Endothelial cell of umbilical vein (primary cell): Measurements from ENCODE around the gene GJC3. TPM values are rescaled to one million over a fixed set of nuclear protein-coding genes. Genes with fewer than 3 reads are reported as not detected.

Source experiments
- BruUV-seq: library from RNA; stranded (reverse); fragments of 400-500 nt; replicated peaks from 2 replicates; lab custom pipeline; 2021; lab: Mats Ljungman, UMichigan
- CTCF ChIA-PET: fragments of 300-600, 350-600 bp; sonication (Branson Sonifier 250); formaldehyde crosslinking; loops from one replicate; lab custom pipeline; 2021; ENCODE audit warnings: antibody characterized with exemption, inconsistent platforms; lab: Charles Lee
- POLR2A ChIA-PET: fragments of 300-600, 350-600 bp; sonication (Branson Sonifier 250); formaldehyde crosslinking; loops from one replicate; lab custom pipeline; 2021; ENCODE audit warnings: antibody characterized with exemption, inconsistent platforms; lab: Charles Lee
- DNase-seq: peaks from one replicate; pipeline ENCODE4 v3.0.0-alpha.2; 2011; ENCODE audit warnings: low read depth, low spot score
- FAIRE-seq: peaks from 2 replicates; lab custom pipeline; 2011; peaks lifted over from hg19 to GRCh38; lab: Jason Lieb, UNC
- H2AFZ ChIP-seq: 2 replicates; pipeline ENCODE4 v1.6.0; 2012; ENCODE audit warnings: low read depth, low read length, control low read depth, inconsistent platforms
- H3K27ac ChIP-seq: 2 replicates; pipeline ENCODE4 v1.5.1; 2011; ENCODE audit warnings: low read depth, mild to moderate bottlenecking, control low read depth, low read length, moderate library complexity; ENCODE audit not compliant: insufficient read depth
- H3K27me3 ChIP-seq, 2 experiments: 2 replicates each; pipeline versions ENCODE4 v1.6.0 to v1.6.1; 2011; ENCODE audit warnings: low read length in 2 of 2, mixed read lengths in 1 of 2; ENCODE audit not compliant: control insufficient read depth in 2 of 2, insufficient read depth in 2 of 2
- H3K36me3 ChIP-seq, 2 experiments: 2 replicates in 1 of 2; 3 replicates in 1 of 2; pipeline ENCODE4 v1.5.1; 2011; ENCODE audit warnings: low read length in 2 of 2, mild to moderate bottlenecking in 1 of 2, moderate library complexity in 1 of 2; ENCODE audit not compliant: control insufficient read depth in 2 of 2, insufficient read depth in 2 of 2; ENCODE audit errors: extremely low read depth in 1 of 2
- H3K4me1 ChIP-seq: 3 replicates; pipeline ENCODE4 v1.5.1; 2011; ENCODE audit warnings: mild to moderate bottlenecking, low read length; ENCODE audit not compliant: control insufficient read depth, insufficient read depth; ENCODE audit errors: extremely low read depth
- H3K4me2 ChIP-seq: 2 replicates; pipeline ENCODE4 v1.6.1; 2011; ENCODE audit warnings: low read length, control low read depth, mixed read lengths; ENCODE audit not compliant: insufficient read depth
- H3K4me3 ChIP-seq, 3 experiments: fragments of 200-600 bp in 1 of 3; sonication (generic), shearing (Covaris generic) in 1 of 3; replicated peaks in 1 of 3; 2 replicates each; pipeline ENCODE4 v1.5.1; 2011 to 2016; ENCODE audit warnings: control low read depth in 3 of 3, low read length in 3 of 3, mild to moderate bottlenecking in 2 of 3, inconsistent platforms in 1 of 3, low read depth in 1 of 3, moderate library complexity in 1 of 3; ENCODE audit not compliant: insufficient read depth in 1 of 3
- H3K79me2 ChIP-seq: 2 replicates; pipeline ENCODE4 v1.6.0; 2012; ENCODE audit warnings: low read length, inconsistent platforms; ENCODE audit not compliant: control insufficient read depth, insufficient read depth
- H3K9ac ChIP-seq: replicated peaks from 2 replicates; pipeline ENCODE3; 2011; ENCODE audit warnings: low read length, control low read depth; ENCODE audit not compliant: insufficient read depth; ENCODE audit errors: extremely low read depth
- H3K9me1 ChIP-seq: replicated peaks from 3 replicates; pipeline ENCODE4 v1.6.0; 2011; ENCODE audit warnings: mild to moderate bottlenecking, low read length; ENCODE audit not compliant: control insufficient read depth, insufficient read depth; ENCODE audit errors: extremely low read depth
- H3K9me3 ChIP-seq: replicated peaks from 2 replicates; pipeline ENCODE4 v1.5.1; 2012; ENCODE audit warnings: low read length, inconsistent platforms; ENCODE audit not compliant: control insufficient read depth, insufficient read depth
- H4K20me1 ChIP-seq: replicated peaks from 2 replicates; pipeline ENCODE3; 2011; ENCODE audit warnings: mild to moderate bottlenecking, low read length; ENCODE audit not compliant: control insufficient read depth, insufficient read depth; ENCODE audit errors: extremely low read depth
- CTCF ChIP-seq, 2 donors: IDR thresholded peaks; 1 replicate in 1 of 2; 2 replicates in 1 of 2; pipeline ENCODE4 v1.5.1; 2011; ENCODE audit warnings: low read length in 2 of 2, mild to moderate bottlenecking in 2 of 2, moderate library complexity in 2 of 2, control low read depth in 1 of 2, inconsistent platforms in 1 of 2, low read depth in 1 of 2; ENCODE audit not compliant: insufficient read depth in 1 of 2; ENCODE audit errors: extremely low read depth in 1 of 2
- EZH2 ChIP-seq: IDR thresholded peaks from 2 replicates; pipeline ENCODE4 v1.6.1; 2012; ENCODE audit warnings: borderline replicate concordance, low read depth, mild to moderate bottlenecking, moderate library complexity, low read length, inconsistent platforms; ENCODE audit not compliant: severe bottlenecking
- FOS ChIP-seq: IDR thresholded peaks from 2 replicates; pipeline ENCODE4 v1.6.1; 2011; ENCODE audit warnings: mild to moderate bottlenecking, low read length, moderate library complexity, borderline replicate concordance; ENCODE audit not compliant: insufficient read depth
- GATA2 ChIP-seq: IDR thresholded peaks from 2 replicates; pipeline ENCODE4 v1.7.0; 2011; ENCODE audit warnings: low read depth, mild to moderate bottlenecking, moderate library complexity, mixed read lengths, low read length; ENCODE audit not compliant: insufficient read length, insufficient read depth
- JUN ChIP-seq: IDR thresholded peaks from 2 replicates; pipeline ENCODE4 v1.6.1; 2011; ENCODE audit warnings: borderline replicate concordance, low read depth; ENCODE audit not compliant: insufficient read length, insufficient read depth
- MYC ChIP-seq: IDR thresholded peaks from one replicate; pipeline ENCODE4 v1.6.1; 2011; ENCODE audit warnings: mild to moderate bottlenecking, low read depth, low read length
- POLR2A ChIP-seq: IDR thresholded peaks from 2 replicates; pipeline ENCODE4 v1.6.1; 2012; ENCODE audit warnings: low read depth, mild to moderate bottlenecking, control low read depth, low read length
- POLR2AphosphoS5 ChIP-seq: IDR thresholded peaks from 2 replicates; pipeline ENCODE4 v1.6.1; 2012; ENCODE audit warnings: low read depth, mild to moderate bottlenecking, control low read depth, low read length, moderate library complexity; ENCODE audit not compliant: insufficient read depth
- dilution Hi-C: fragments of 300-500 bp; cut with MboI; formaldehyde crosslinking; loops from one replicate; pipeline ENCODE4 v1.15.0; 2019; ENCODE audit warnings: low sequenced_read_pairs; ENCODE audit not compliant: extremely low pct_ligation_motif_present
- intact Hi-C: fragments of 100-400 bp; cut with micrococcal nuclease; formaldehyde crosslinking; loops from one replicate; pipeline ENCODE4 v1.10.0; 2022
- polyA plus RNA-seq, 4 experiments: library from polyadenylated mRNA; depleted of rRNA in 3 of 4; stranded (reverse) in 3 of 4; unstranded in 1 of 4; fragments of >200 nt; gene quantifications; 2 replicates each; pipeline versions ENCODE4 v1.2.1 to v1.2.3, GENCODE V29; 2011 to 2012; ENCODE audit warnings: missing spikeins in 1 of 4
- total RNA-seq: library from RNA; stranded (reverse); gene quantifications from 2 replicates; pipeline ENCODE4 v1.2.3, GENCODE V29; 2021
- TF ChIP-seq, protein P1 (sequence below): IDR thresholded peaks from 2 replicates; pipeline ENCODE4 v1.6.1; 2011; ENCODE audit not compliant: insufficient read depth, insufficient read length

GJC3 gene
- total and polyA plus RNA-seq, 2 donors (not counting 3 experiments of a cell fraction or from before 2014, with no cell fraction given): 0.28 TPM; not detected in 1

GRCh38 chr7:99958564-99959227 lies 29.3 kb upstream of the GJC3 start:
- no peak overlapping the region for H2AFZ ChIP-seq
- H3K4me3 ChIP-seq: no peak overlapping the region
- no peak overlapping the region for H3K27ac ChIP-seq
- H3K36me3 ChIP-seq: no peaks in the 10 kb centered on the region
- dilution Hi-C loops (no loop called here), intact Hi-C loops (no loop called here)
- DNase-seq (no peak), FAIRE-seq (no peak)
- H3K79me2 ChIP-seq: no peaks in the 10 kb centered on the region
- no peaks in the 10 kb centered on the region for H4K20me1 ChIP-seq
- H3K4me1 ChIP-seq: no peaks in the 10 kb centered on the region
- H3K27me3 ChIP-seq: peaks cover 0 to 6% of the 10 kb centered on the region in 2 experiments
- no peaks in the 10 kb centered on the region for H3K9me3 ChIP-seq
- TF ChIP-seq FOS (no peak), MYC (no peak), JUN (no peak), GATA2 (no peak), POLR2A (no peak), POLR2AphosphoS5 (no peak), CTCF (IDR thresholded peaks at IDR 0.05; ENCODE audit: extremely low read depth in 1 of 2, insufficient read depth in 1 of 2, low read depth in 1 of 2, low read length in 2 of 2) (no peak), EZH2 (no peak)
- TF ChIP-seq, protein P1, sequence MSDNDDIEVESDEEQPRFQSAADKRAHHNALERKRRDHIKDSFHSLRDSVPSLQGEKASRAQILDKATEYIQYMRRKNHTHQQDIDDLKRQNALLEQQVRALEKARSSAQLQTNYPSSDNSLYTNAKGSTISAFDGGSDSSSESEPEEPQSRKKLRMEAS: no peak
- CTCF ChIA-PET: no interaction called here
- BruUV-seq: no TSS peak
- no peak overlapping the region for H3K9ac ChIP-seq
- POLR2A ChIA-PET: no interaction called here
- no peaks in the 10 kb centered on the region for H3K9me1 ChIP-seq
- no peak overlapping the region for H3K4me2 ChIP-seq
